H1 (cell line): ENCODE results near the gene GALE. TPM values are rescaled to one million over a fixed set of nuclear protein-coding genes. Genes with fewer than 3 reads are reported as not detected.

ENCODE experiments used
- CTCF ChIA-PET: fragments of 300-600 bp; sonication (Branson Sonifier 250); formaldehyde crosslinking; loops from one replicate; lab custom pipeline; 2021; ENCODE audit not compliant: partially characterized antibody; lab: Charles Lee
- POLR2A ChIA-PET: fragments of 300-600 bp; sonication (Branson Sonifier 250); formaldehyde crosslinking; loops from one replicate; lab custom pipeline; 2021; ENCODE audit warnings: inconsistent platforms; ENCODE audit not compliant: partially characterized antibody; lab: Charles Lee
- DNase-seq, 2 experiments: peaks; one replicate each; pipeline versions ENCODE4 v3.0.0 to v3.0.0-alpha.2; 2010 to 2022; ENCODE audit warnings: low spot score in 2 of 2, low read depth in 1 of 2, mixed read lengths in 1 of 2
- FAIRE-seq: peaks from 2 replicates; lab custom pipeline; 2011; peaks lifted over from hg19 to GRCh38; lab: Jason Lieb, UNC
- H2AFZ ChIP-seq: 2 replicates; pipeline ENCODE4 v1.8.1; 2012; ENCODE audit warnings: low read length, inconsistent platforms
- H2AK5ac ChIP-seq: 2 replicates; pipeline ENCODE4 v1.6.1; 2013; ENCODE audit warnings: low read depth, low read length
- H2BK120ac ChIP-seq: replicated peaks from 2 replicates; pipeline ENCODE3; 2013; ENCODE audit warnings: low read depth, low read length, inconsistent platforms
- H2BK12ac ChIP-seq: 2 replicates; pipeline ENCODE4 v1.6.1; 2013; ENCODE audit warnings: low read depth, low read length
- H2BK15ac ChIP-seq: 2 replicates; pipeline ENCODE4 v1.6.1; 2013; ENCODE audit warnings: low read length
- H2BK20ac ChIP-seq: 2 replicates; pipeline ENCODE4 v1.6.1; 2013; ENCODE audit warnings: low read length
- H2BK5ac ChIP-seq: 2 replicates; pipeline ENCODE4 v1.6.1; 2013; ENCODE audit warnings: low read depth, low read length
- H3K14ac ChIP-seq: 2 replicates; pipeline ENCODE4 v1.6.1; 2013; ENCODE audit warnings: inconsistent platforms; ENCODE audit not compliant: insufficient read length
- H3K18ac ChIP-seq: 2 replicates; pipeline ENCODE4 v1.6.1; 2013; ENCODE audit warnings: low read length; ENCODE audit errors: extremely low read depth
- H3K23ac ChIP-seq: 2 replicates; pipeline ENCODE4 v1.6.1; 2013; ENCODE audit warnings: inconsistent platforms; ENCODE audit not compliant: insufficient read length
- H3K23me2 ChIP-seq: 2 replicates; pipeline ENCODE4 v1.6.1; 2013; ENCODE audit warnings: low read depth, low read length
- H3K27ac ChIP-seq: 2 replicates; pipeline ENCODE4 v1.6.1; 2011; ENCODE audit warnings: low read depth, low read length, inconsistent platforms
- H3K27me3 ChIP-seq, 4 experiments: replicated peaks in 1 of 4; 1 replicate in 1 of 4; 2 replicates in 3 of 4; pipeline versions ENCODE4 v1.6.1 to v1.8.1; 2011 to 2013; ENCODE audit warnings: low read length in 3 of 4, mild to moderate bottlenecking in 3 of 4, inconsistent platforms in 2 of 4, mixed read lengths in 2 of 4, moderate library complexity in 1 of 4; ENCODE audit not compliant: control insufficient read depth in 3 of 4, insufficient read depth in 3 of 4; ENCODE audit errors: extremely low read depth in 1 of 4
- H3K36me3 ChIP-seq, 4 experiments: 2 replicates each; pipeline versions ENCODE4 v1.6.1 to v1.8.1; 2011 to 2013; ENCODE audit warnings: mild to moderate bottlenecking in 4 of 4, low read length in 3 of 4, moderate library complexity in 2 of 4, control low read depth in 1 of 4, inconsistent platforms in 1 of 4; ENCODE audit not compliant: insufficient read depth in 4 of 4, control insufficient read depth in 2 of 4
- H3K4ac ChIP-seq: replicated peaks from 2 replicates; pipeline ENCODE3; 2013; ENCODE audit warnings: low read length, low read depth, mixed read lengths, inconsistent platforms; ENCODE audit not compliant: insufficient read length
- H3K4me1 ChIP-seq, 4 experiments: replicated peaks in 1 of 4; 1 replicate in 1 of 4; 2 replicates in 3 of 4; pipeline versions ENCODE4 v1.6.1 to v1.8.1; 2011 to 2013; ENCODE audit warnings: low read length in 3 of 4, inconsistent platforms in 2 of 4, mixed read lengths in 1 of 4; ENCODE audit not compliant: insufficient read depth in 4 of 4, control insufficient read depth in 3 of 4
- H3K4me2 ChIP-seq, 2 experiments: 2 replicates each; pipeline versions ENCODE4 v1.6.1 to v1.8.1; 2011 to 2013; ENCODE audit warnings: low read depth in 2 of 2, low read length in 2 of 2, control low read depth in 1 of 2, inconsistent platforms in 1 of 2, mild to moderate bottlenecking in 1 of 2; ENCODE audit not compliant: insufficient read depth in 1 of 2
- H3K4me3 ChIP-seq, 4 experiments: fragments of 200-600, 300-600 bp in 1 of 4; sonication (generic), shearing (Covaris generic), sonication (Bioruptor Twin) in 1 of 4; 2 replicates each; pipeline versions ENCODE4 v1.5.1 to v1.8.1; 2011 to 2016; ENCODE audit warnings: low read length in 4 of 4, low read depth in 3 of 4, control low read depth in 2 of 4, inconsistent platforms in 2 of 4, mild to moderate bottlenecking in 2 of 4, mixed read lengths in 1 of 4, moderate library complexity in 1 of 4; ENCODE audit not compliant: insufficient read depth in 2 of 4; ENCODE audit errors: extremely low read depth in 1 of 4
- H3K56ac ChIP-seq: replicated peaks from 2 replicates; pipeline ENCODE3; 2013; ENCODE audit warnings: low read depth, mild to moderate bottlenecking, mixed read lengths, low read length, inconsistent platforms; ENCODE audit not compliant: insufficient read length
- H3K79me1 ChIP-seq: 2 replicates; pipeline ENCODE4 v1.6.1; 2013; ENCODE audit warnings: low read depth, low read length, control low read depth
- H3K79me2 ChIP-seq, 2 experiments: 2 replicates each; pipeline versions ENCODE4 v1.6.1 to v1.8.1; 2012 to 2013; ENCODE audit warnings: low read length in 2 of 2, mild to moderate bottlenecking in 2 of 2, inconsistent platforms in 1 of 2; ENCODE audit not compliant: insufficient read depth in 2 of 2, control insufficient read depth in 1 of 2
- H3K9ac ChIP-seq, 4 experiments: replicated peaks in 1 of 4; 1 replicate in 1 of 4; 2 replicates in 3 of 4; pipeline versions ENCODE4 v1.6.1 to v1.8.1; 2011 to 2013; ENCODE audit warnings: low read depth in 3 of 4, low read length in 3 of 4, control low read depth in 2 of 4, mild to moderate bottlenecking in 2 of 4, moderate library complexity in 2 of 4, inconsistent platforms in 1 of 4; ENCODE audit errors: extremely low read depth in 1 of 4
- H3K9me3 ChIP-seq, 2 experiments: 2 replicates each; pipeline versions ENCODE4 v1.6.1 to v1.8.1; 2012 to 2013; ENCODE audit warnings: mild to moderate bottlenecking in 2 of 2, moderate library complexity in 2 of 2, control low read depth in 1 of 2, inconsistent platforms in 1 of 2, low read depth in 1 of 2, low read length in 1 of 2, mixed read lengths in 1 of 2; ENCODE audit not compliant: insufficient read depth in 2 of 2
- H4K20me1 ChIP-seq, 2 experiments: replicated peaks in 1 of 2; 2 replicates each; pipeline versions ENCODE3 to v1.8.1; 2011 to 2013; ENCODE audit warnings: inconsistent platforms in 2 of 2, low read length in 2 of 2, mild to moderate bottlenecking in 1 of 2; ENCODE audit not compliant: insufficient read depth in 2 of 2, control insufficient read depth in 1 of 2
- H4K5ac ChIP-seq: 2 replicates; pipeline ENCODE4 v1.6.1; 2013; ENCODE audit warnings: low read length, low read depth, mixed read lengths, inconsistent platforms; ENCODE audit not compliant: insufficient read length
- H4K8ac ChIP-seq: 2 replicates; pipeline ENCODE4 v1.8.0; 2013; ENCODE audit warnings: mild to moderate bottlenecking, moderate library complexity, low read length, inconsistent platforms; ENCODE audit not compliant: insufficient read depth; ENCODE audit errors: extremely low read depth
- H4K91ac ChIP-seq: replicated peaks from 2 replicates; pipeline ENCODE3; 2013; ENCODE audit warnings: low read length, mixed read lengths, inconsistent platforms; ENCODE audit not compliant: insufficient read length
- RAD21 ChIP-seq, 2 experiments: IDR thresholded peaks in 1 of 2; conservative IDR thresholded peaks in 1 of 2; 2 replicates each; pipeline ENCODE4 v1.6.1; 2011; ENCODE audit warnings: low read depth in 2 of 2, low read length in 2 of 2, improper control_type of control experiment in 1 of 2, inconsistent platforms in 1 of 2, mild to moderate bottlenecking in 1 of 2, moderate library complexity in 1 of 2
- WGBS, 2 experiments: shearing (Covaris generic) in 1 of 2; methylation state at CpG; one replicate each; pipeline versions ENCODE4 v1.1.6 to v1.1.7; 2013 to 2015; ENCODE audit warnings: low lambda C conversion rate in 2 of 2, mixed read lengths in 2 of 2, inconsistent platforms in 1 of 2, low coverage in 1 of 2, missing lambda C conversion rate in 1 of 2; ENCODE audit not compliant: insufficient replicate concordance in 2 of 2, insufficient coverage in 1 of 2, insufficient read length in 1 of 2; ENCODE audit errors: extremely low coverage in 1 of 2, missing lambda C conversion rate in 1 of 2; 5-methylcytosine and 5-hydroxymethylcytosine counted together
- polyA plus RNA-seq, 7 experiments: library from polyadenylated mRNA; depleted of rRNA in 3 of 7; stranded (reverse) in 5 of 7; unstranded in 2 of 7; fragments of >200 nt in 5 of 7; fragments of 200-250 nt in 2 of 7; gene quantifications; 1 replicate in 5 of 7; 2 replicates in 1 of 7; 4 replicates in 1 of 7; pipeline versions ENCODE4 v1.2.1 to v1.2.3, GENCODE V29; 2011 to 2013; ENCODE audit warnings: missing spikeins in 2 of 7, mixed read lengths in 2 of 7
- total RNA-seq: library from RNA; stranded (reverse); fragmentation: NEBNext Ultra II Directional; extraction: Animal tissue kit (Norgen Biotek cat#: 25700); gene quantifications from 2 replicates; pipeline ENCODE4 v1.2.1, GENCODE V29; 2021

GALE gene
- total and polyA plus RNA-seq, 2 of the 8 experiments (the other 6 are each of a cell fraction or from before 2014, with no cell fraction given), result 26.0 to 33.9 TPM

GRCh38 chr1:23823767-23824166 lies 23.2 kb upstream of the GALE start:
- 0 out of 7 replicates have a peak overlapping the region, but pooled peaks of 1 of the 4 experiments have one; percentile 21 for H3K9ac ChIP-seq
- no peak overlapping the region for H2BK5ac ChIP-seq
- H2BK12ac ChIP-seq, result no peak overlapping the region
- no peaks in the 10 kb centered on the region for H3K27me3 ChIP-seq
- no peak overlapping the region for H2BK15ac ChIP-seq
- peaks cover 0 to 6% (median 1%) of the 10 kb centered on the region in 4 experiments; a peak in 2 of 7 replicates for H3K4me1 ChIP-seq
- H2AFZ ChIP-seq, result no peak overlapping the region
- no peak overlapping the region for H2AK5ac ChIP-seq
- no peak overlapping the region for H4K5ac ChIP-seq
- no peak overlapping the region for H3K14ac ChIP-seq
- 90% methylated on average over 7 of the region's 7 CpGs; no CpG with 5 or more reads in 1 of the 2 experiments for WGBS, 2 experiments
- no peak overlapping the region for H2BK20ac ChIP-seq
- H3K36me3 ChIP-seq, result no peaks in the 10 kb centered on the region
- no peak overlapping the region for H3K27ac ChIP-seq
- no peak overlapping the region for H3K23ac ChIP-seq
- no peak overlapping the region for H3K56ac ChIP-seq
- H3K79me1 ChIP-seq, result 0 out of 2 replicates have a peak, but pooled peaks cover 3% of the 10 kb centered on the region
- no peak for FAIRE-seq
- CTCF ChIA-PET, result interaction anchor here (1.1 to 8.5 kb wide), 7 partner anchors 13 to 76 kb away, joined by 3 to 99 read pairs (median 6); no protein-coding TSS in a partner anchor
- H4K20me1 ChIP-seq, result no peaks in the 10 kb centered on the region
- peaks cover 0 to 3% of the 10 kb centered on the region in 2 experiments; a peak in 1 of 4 replicates for H3K79me2 ChIP-seq
- TF ChIP-seq RAD21 (IDR thresholded peaks at IDR 0.05 in 1 of 2, conservative IDR thresholded peaks at IDR 0.05 in 1 of 2; ENCODE audit: low read depth in 2 of 2, low read length in 2 of 2), result no peak
- TF ChIP-seq, all 59 proteins: peak for 0
- no peak overlapping the region for H2BK120ac ChIP-seq
- H3K9me3 ChIP-seq, result no peaks in the 10 kb centered on the region
- H3K18ac ChIP-seq, result no peak overlapping the region
- H3K23me2 ChIP-seq, result peaks cover 4% of the 10 kb centered on the region
- peak overlapping the region in 1 of 2 experiments; percentile 88; a peak in 1 of 4 replicates for H3K4me2 ChIP-seq
- no peak for DNase-seq
- no peak overlapping the region; a peak in 1 of 8 replicates for H3K4me3 ChIP-seq
- H4K91ac ChIP-seq, result no peak overlapping the region
- POLR2A ChIA-PET, result interaction anchor here (0.6 to 4.2 kb wide), 5 partner anchors 10 to 330 kb away, joined by 3 to 28 read pairs (median 5); partner anchors contain the start of gene GALE
- no peak overlapping the region for H4K8ac ChIP-seq
- no peak overlapping the region for H3K4ac ChIP-seq
